ENCODE measurements around the gene CSMD2.

Gene CSMD2

GRCh38 chr1:33996281-33996680 lies 168.7 kb downstream of the CSMD2 start:
- no peak for DNase-seq

- DNase-seq = no peak
Observed at GRCh38 chr1:33993301-33993700, 171.7 kb downstream of the CSMD2 start.

DNA sequence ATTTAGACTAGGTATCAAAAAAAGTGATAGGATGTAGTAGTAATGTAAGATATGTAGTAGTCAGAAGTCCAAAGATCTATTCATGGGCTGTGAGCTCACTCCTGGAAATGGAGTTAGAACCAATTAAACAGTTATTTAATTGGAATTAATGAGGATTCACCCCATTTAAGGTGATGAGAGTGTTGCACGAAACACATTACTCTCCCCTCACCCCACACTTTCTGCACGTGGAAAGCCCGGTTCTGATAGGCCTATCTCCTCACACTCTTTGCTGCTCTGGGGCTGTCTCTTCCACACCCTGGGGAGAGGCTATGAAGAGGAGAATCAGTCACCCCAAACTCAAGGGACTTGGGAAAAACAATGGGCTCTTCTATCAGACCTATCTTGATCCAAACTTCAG lies 174.7 kb downstream of the CSMD2 start:
- DNase-seq = no peak

- no peak for DNase-seq
Observed at GRCh38 chr1:33988161-33988560, 176.9 kb downstream of the CSMD2 start.

DNA sequence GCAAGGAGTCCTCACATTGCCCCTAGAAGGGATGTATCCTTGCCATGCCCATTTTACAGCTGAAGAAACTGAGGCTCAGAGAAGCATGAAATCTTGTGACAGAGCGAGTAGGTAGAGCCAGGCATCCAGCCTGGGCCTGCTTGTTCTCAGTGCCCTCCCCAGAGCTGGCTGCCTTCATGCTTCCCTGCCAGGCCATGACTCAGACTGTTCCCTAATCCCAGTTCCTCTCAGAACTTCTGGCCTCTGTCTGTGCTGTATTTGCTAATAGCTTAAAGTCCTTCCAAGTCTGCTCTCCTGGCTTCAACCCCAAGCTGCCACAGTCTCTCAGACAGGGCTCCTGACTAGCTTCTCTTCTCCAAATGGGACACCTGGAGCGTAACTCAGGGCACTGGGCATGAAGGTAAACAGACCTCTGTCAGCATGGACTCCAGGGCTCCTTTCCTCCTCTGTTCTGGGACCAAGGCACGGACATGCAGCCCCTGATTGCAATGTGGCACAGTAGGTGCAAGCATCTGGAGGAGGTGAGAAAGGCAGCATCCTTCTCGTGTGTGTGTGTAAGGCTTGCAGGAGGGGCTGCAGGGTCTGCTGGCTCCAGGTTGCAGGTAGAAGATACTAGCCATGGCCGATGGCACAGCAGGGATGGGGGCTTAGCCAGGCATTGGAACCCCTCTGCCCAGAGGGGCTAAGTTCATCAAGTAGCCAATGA lies 178.5 kb downstream of the CSMD2 start:
- no peak for DNase-seq

DNA sequence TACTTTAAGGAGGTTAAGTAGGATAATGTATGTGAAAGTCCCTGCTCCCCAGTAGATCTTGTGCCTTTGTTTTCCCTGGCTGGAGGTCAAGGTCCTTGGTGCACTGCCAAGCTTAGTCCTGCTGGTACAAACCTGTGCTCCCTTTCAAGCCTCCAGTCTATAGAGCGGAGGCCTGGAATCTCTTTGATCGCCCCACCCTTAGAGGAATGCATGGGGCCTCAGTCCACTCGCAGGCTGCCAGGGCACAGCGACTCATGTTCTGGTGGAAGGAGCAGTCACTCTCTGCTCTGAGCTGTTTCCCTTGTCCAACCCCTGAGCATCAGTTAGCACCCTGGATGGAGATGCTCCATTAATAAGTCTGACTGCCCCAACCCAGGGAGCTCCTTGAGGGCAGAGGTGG lies 179.4 kb downstream of the CSMD2 start:
- DNase-seq = no peak

DNA sequence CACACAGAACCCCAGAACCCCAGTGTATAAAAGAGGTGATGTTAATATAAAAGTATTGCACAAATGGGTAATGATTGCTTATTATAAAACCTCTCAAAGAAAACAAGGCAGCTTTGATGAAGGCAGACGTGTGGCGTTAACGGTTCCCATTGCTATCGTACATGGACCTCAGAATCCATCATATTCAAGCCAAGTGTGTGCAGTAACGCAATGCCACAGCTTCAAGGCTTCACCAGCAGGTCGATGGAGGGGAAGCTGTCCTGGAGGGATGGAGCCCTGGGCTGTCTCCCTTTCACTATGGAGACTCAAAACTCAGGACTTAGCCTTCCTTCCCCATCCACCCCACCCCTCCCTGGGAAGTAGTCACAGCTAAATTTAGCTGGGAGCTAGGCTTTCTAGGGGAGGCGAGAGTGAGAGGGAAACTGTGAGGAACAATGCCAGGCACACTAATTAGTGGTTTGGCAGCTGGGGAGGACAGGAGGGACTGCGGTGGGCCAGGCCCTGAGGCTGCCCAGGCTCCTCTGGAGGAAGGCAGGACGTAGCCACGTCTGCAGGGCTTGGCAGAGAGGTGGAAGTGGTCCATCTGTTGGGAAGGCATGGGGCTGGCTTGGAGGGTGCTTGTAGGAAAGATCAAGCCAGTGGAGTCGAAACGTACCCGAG lies 180.0 kb downstream of the CSMD2 start:
- DNase-seq = no peak

- no peak for DNase-seq
Observed at GRCh38 chr1:33982419-33982818, 182.6 kb downstream of the CSMD2 start.

- DNase-seq = no peak
Observed at GRCh38 chr1:33979341-33979740, 185.7 kb downstream of the CSMD2 start.

DNA sequence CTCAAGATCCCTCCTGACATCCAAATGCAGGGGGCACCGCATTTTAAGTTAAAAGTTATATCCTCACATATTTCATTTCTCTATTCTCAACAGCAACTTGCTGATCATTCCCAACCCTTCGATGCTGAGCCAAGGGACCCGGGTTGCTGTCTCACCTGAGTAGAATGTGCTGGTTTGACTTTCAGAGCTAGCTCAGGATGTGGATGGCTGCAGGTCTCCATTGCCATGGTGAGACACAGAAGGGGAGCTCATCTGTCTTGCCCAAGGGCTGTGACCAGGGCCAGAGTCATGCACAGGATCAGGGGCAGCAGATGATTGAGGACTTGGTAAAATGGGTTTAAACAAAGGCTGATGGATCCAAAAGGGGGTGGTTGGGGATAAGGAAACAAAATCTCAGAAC lies 189.1 kb downstream of the CSMD2 start:
- DNase-seq = no peak

GRCh38 chr1:33973799-33974545 lies 191.1 kb downstream of the CSMD2 start:
- DNase-seq = no peak

DNA sequence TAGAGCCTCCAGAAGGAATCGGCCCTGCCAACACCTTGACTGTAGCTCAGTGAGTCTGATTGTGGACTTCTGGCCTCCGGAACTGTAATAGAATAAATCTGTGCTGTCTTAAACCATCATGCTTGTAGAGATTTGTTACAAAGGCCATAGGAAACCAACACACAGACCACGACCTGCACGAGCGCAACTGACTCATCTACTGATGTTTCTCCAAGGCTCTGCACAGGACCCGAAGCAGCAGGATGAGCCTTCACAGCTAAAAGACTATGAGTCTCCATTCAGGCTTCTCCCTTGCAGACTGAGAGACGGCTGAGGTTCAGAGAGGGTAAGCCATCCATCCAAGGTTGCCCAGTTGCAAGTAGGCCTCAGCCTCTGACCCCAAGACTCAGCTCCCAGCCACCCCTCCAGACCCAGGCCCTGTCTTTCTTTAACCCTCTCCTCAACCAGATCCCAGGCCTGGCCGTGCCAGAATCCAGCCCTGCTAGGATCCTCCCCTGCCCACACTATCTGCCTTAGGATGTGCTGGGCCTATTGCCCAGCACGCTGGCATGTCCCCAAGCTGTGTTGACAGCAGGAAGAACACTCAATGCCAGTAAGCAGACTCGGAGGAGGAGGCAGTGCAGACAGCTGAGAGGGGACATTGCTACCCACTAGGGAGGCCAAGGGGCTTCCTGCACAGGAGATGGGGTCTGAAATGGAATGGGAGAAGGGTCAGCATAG lies 192.2 kb downstream of the CSMD2 start:
- DNase-seq = no peak

- DNase-seq = no peak
Observed at GRCh38 chr1:33971913-33972312, 193.1 kb downstream of the CSMD2 start.

- no peak for DNase-seq
Observed at GRCh38 chr1:33971018-33971710, 193.9 kb downstream of the CSMD2 start.

GRCh38 chr1:33970148-33970825 lies 194.7 kb downstream of the CSMD2 start:
- DNase-seq = no peak

DNA sequence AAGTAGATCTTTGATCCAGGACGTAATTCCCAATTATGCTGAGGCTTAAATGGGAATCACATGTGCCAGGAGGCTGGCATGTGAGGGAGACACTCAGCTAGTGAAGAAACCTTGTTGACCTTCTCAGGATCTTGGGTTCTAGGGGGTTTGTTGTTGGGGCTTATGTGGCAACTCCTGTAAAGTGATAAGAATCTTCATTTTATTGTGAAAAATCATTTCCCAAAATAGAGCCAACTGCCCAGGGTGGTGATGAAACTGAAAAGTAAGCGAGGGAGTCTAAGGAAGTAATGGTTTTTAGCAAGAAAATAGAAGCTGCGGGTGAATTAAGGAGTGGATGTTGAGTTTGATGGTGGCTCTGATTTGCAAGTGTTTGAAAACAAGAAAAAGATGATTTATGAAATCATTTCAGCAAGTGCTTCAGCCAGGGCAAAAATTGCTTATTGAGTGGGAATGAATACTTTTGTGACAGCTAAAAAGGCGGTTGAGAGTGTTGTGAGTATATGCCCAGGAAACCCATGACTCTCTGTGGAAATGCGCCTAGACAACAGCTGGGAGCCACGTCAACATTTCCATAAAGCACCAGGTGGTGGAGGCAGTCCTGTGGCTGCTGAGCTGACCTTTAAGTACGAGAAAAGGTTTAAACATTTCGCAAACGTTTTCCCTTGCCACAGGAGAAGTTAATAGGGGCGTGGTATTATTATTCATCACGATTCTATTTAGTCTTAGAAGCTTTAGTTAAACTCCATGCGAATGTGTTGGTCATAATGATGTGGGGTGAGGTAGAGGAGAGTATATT lies 198.5 kb downstream of the CSMD2 start:
- DNase-seq = peak; percentile 68

DNA sequence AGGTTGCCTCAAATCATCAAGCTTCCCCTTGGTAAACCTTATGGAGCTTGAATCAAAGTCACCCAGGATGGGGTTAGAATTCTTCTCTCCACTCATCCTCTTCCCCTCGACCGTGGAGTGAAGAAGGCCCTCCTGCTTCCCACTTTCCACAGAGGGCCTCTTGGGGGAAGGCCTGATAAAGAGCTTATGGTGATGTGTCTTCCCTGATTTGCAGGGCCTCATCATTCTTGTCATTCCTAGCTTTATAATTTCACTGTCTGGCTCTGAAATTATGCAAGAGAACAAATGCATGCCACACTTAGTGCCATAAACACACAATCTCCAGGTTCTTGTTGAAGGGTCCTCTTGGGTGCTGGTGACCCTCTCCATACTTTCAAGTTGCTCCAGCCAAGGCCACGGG lies 199.9 kb downstream of the CSMD2 start:
- DNase-seq = no peak

- no peak for DNase-seq
Observed at GRCh38 chr1:33962061-33962460, 203.0 kb downstream of the CSMD2 start.

GRCh38 chr1:33960188-33960895 lies 204.7 kb downstream of the CSMD2 start:
- DNase-seq = no peak

DNA sequence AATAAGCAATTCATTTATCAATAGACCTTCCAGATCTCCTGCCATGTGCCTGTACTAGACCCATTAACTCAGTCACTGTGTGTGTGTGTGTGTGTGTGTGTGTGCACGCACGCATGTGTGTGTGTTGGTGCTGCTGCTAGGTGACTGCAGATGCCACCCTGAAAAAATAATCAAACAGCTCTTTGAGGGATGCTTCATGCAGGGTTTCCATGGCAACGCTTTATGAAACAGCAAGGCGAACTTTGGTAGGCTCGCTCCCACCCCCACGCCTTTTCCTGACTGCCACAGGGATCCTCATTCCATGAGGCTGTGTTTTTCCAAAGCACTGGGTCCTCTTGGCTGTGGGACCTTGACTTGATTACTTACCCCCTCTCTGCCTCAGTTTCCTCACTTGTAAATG lies 207.2 kb downstream of the CSMD2 start:
- no peak for DNase-seq

DNA sequence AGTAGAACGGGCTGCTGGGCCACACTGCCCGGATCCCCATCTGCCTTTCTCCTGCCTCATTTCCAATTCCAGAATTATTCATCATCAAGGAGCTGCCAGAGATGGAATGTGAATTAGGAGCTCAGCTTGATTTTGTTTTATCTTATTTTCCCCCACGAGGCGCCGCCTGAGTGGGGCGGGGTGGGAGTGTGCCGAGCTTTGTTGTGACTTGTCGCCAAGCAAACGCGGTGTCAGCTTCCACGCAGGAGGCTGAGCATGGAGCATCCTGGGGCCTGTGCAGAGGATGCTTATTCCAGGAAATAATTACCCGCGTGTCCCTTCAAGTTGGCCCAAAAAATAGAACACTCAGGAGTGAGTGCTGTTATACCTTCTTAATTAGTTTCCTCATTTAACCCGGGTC lies 209.9 kb downstream of the CSMD2 start:
- DNase-seq = no peak

All from DMS79 treated with DMSO at 0.1 percent for 48 hours (cell line).